ENCODE data around the gene INO80C.
"Not testable (repeated sequence)": the region's sequence is repeated elsewhere in the genome, so short reads cannot be mapped to it uniquely, and the experiment has no call there.

GRCh38 chr18:35453065-35453464 lies 44.7 kb downstream of the INO80C start:
- TF ChIP-seq CTCF (IDR thresholded peaks at IDR 0.05; ENCODE audit: borderline replicate concordance, extremely low read depth, low read length, poor library complexity, severe bottlenecking); EZH2 (IDR thresholded peaks at IDR 0.05; ENCODE audit: borderline replicate concordance, low read depth, low read length, severe bottlenecking): not testable (repeated sequence)

All from DND-41 (cell line).